GM19238 (cell line): ENCODE measurements around the gene USP47.

Experiments
- DNase-seq: peaks from one replicate; pipeline ENCODE4 v3.0.0; 2011; ENCODE audit warnings: low spot score; ENCODE audit not compliant: insufficient read length

Gene USP47

DNA sequence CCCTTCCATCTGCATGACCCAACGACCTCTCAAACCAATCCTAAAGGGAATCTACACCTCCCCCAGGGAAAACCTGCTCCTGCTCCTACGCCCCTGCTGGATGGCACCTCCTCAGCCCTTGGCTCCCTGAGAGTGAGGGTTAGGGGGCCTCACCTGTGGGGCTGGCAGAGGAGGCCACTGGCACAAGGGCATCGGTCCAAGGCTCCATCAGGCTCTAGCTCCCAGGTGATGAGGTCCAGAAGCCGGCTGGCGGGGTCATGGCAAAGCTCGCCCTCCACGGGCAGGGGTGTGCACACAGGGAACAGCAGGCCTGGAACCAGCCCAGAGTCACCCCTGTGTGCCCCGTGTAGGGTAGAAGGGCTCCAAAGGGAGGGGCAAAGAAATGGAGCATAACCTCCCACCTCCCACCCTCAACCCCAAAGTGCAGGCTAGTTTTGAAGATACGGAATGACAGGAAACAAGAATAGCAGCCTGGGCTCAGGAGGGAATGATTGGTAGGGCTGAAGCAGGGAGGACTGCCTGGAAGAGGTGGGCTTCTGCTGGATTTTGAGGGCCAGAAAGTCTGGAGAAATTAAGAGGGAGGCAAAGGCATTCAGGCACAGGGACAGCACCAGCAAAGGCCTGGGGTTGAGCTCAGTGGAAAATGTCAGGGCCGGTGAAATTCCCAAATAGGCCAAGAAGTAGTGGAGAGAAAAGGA lies 124.0 kb downstream of the USP47 start:
- DNase-seq = no peak

DNA sequence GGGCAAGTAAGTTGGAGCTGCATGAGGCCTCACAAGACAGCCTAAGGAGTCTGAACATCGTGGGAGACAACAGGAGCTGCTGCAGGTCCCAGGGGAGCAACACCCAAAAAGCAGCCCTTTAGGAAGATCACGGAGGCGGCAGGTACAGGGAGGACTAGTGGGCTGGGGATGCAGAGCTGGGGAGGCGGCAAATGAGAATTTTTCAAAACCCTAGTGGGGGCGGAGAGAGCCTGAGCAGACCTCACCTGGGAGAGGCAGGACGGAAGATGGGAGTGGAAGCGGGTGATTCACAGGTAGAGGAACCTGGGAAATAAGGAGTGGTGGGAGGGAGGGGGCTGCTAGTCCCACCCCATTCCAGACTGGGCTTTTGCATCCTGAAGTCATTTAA lies 124.6 kb downstream of the USP47 start:
- no peak for DNase-seq

DNA sequence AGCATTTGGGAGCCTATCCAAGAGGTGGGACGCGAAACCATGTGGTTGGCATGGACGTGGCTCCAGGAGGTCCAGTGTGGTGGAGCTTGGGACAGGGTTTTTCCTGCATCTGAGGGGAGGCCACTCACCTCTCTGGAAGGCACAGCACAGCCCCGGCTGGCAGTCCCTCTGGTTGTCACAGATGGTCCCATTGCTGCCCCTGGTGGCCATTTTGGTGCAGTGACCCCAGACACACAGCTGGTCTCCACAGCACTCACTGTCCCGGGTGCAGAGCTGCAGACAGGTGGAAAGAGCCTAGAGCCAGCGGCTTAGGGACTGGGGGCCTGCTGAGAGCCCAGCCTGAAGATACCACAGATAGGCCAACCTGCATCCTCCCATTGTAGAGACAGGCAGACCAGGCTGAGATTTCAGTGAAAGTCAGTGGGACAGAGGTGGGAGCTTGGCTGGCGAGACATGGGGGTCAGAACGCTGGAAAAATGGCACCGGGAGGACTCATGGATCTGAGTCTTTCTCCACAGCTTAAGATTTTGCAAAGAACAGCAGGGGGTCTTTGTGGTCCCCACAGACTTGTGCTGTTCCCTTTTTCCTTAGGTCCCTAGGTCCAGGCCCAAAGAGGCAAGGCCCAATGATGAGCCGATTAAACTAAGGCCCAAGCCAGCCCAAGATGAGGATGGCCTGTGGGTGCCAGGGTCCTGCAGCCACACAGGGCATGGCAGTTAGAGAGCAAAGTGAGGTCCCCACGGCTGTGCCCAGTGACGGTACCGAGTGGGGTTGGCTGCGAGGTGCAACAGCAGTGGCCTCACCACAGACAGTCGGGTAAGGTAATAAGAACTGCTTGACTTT lies 125.3 kb downstream of the USP47 start:
- DNase-seq = peak; percentile 72

DNA sequence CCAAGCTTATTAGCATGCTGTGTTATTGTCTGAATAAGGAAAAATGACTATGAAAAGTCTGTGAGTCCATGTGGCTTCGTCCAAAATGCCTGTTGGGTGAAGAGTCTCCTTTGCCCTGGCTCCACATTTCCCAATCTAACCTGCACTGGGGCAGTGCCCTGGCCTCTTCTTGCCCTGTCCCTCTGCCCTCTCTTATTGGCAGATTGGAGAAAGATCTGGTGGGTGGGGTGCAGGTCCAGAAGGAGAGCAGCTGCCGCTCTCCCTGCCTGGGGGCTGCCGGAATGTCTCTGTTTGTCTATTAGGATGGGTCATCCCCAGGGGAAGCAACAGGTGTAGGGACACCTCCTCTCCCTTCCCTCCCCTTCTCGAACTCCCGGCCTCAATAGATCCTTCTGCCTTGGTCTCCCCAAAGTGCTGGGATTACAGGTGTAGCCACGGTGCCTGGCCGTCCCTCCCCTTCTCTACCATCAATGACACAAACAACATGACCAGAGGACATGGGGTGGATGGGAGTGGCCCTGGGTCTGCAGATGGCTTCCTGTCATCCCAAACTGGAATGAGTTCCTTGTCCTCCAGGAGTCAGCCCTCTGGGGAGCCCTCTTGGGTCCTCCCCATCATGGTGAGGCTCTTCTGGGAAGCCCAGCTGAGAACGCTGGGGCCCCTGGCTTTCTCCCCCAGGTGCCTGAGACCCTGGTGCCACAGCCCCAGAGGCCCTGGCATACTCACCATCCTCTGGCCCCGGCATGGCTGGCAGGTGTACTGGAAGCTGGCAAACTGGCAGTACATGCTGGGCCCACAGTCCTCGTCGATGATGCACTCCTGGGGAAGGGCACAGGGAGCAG lies 126.1 kb downstream of the USP47 start:
- DNase-seq = no peak

DNA sequence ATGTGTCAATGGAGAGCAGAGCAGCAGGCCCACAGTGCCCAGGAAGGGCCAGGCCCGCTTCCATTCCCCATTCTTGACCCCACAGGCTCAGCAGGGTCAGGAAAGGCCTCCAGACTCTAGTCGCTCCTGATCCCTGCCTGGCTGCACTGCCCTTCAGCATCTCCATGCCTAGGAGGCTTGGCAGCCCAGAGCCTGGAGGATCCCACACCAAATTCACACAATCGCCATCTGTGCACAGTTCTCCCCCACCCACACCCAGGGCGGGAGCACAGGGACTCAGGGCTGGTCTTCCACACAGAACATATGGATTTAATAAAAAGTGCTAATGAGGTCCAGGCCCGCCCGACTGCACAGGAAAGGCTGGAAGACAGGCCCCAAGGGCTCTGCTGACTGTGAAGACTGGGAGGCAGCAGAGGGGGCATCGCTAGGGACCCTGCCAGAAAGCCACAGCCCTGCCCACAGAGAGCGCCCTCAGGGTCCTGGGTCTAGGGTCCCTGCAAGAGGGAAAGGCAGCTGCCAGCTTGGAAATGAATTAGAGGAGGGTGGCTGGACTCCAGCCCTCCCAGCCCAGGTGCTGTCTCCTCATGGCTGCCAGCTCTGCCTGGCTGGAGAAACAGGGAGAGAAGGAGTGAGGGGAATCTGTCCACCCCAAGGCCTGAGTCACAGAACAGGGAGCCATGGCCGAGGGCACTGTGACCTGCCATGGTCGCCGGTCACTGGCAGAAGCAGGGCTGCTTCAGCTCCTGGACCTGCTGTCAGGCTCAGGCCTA lies 126.9 kb downstream of the USP47 start:
- no peak for DNase-seq

DNA sequence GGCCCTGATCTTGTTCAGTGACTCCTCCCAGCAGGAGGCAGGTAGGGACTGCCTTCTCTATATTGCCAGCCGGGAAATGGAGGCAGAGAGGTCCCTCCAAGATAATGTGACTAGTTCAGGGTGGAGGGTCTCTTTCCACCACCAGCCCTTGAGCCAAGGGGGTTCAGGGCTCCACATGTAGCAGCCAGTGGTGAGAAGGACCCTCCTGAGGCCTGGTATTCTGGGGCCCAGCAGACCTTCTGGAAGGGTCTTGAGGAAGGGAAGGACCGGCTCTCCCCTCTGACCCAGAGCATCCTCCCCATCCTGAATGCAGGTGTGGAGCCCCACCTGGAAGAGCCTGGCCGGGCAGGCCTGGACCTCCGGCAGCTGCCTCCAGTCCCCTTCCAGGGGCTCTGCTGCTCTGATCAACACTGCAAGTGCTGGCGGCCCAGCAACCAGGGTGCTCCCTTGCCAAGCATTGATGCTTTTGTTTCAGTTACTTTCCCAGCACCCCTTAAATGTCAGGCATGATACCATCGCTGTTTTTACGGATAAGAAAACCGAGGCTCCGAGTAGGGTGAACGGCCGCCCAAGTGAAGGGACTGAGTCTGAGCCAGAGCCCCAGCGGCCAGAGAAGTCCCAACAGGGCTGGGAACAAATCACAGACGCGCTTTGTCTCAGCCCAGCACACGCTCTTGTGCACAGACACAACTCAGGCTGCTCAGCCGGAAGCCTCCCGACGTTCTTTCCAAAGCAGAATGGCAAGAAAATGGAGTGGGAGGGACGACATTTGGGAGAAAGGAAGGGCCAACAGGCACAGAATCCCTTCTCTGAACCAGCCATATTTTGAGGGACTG lies 127.8 kb downstream of the USP47 start:
- DNase-seq = no peak

DNA sequence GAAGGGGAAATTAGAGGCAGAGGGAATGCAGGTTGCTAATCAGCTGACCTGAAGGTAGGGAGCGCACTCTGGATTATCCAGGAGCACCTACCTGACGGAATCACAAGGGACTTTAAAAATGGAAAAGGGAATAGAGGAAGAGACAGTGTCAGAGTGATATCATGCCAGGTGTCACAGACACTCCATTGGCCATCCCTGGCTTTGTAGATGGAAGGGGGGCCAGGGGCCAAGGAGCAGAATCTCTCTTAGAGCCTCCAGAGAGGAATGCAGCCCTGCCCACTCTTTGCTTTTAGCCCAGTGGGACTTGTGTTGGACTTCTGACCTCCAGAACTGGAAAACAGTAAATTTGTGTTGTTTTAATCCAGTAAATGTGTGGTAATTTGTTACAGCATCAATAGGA lies 128.8 kb downstream of the USP47 start:
- DNase-seq = no peak

DNA sequence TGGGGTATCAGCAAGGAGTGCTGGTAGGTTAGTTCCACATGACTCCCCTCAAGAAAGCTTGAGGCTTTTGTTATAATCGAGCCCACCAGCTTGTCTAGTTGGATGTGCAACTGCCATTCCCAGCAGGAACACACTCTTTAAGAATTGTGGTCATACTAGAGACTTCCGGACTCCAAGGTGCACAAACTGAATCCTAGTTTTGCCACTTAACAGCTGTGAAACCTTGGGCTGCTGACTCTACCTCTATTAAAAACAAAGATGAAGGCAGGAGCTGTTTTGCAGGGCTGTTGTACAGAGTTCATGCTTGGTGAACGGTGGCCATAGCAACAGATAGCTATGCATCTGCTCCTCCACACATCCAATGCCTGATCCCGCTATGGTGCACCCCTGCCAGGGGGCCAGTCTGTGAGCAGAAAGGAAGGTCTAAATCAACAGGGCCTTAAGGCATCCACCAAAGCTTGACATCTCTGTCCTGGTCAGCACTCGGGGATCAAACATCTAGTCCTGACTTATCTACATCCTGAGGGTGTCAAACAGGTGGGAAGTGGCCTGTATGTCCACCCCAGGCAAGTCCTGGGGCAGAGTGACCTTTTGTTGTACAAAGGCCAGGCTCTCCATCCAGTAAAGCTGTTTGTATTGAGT lies 130.3 kb downstream of the USP47 start:
- DNase-seq = no peak

DNA sequence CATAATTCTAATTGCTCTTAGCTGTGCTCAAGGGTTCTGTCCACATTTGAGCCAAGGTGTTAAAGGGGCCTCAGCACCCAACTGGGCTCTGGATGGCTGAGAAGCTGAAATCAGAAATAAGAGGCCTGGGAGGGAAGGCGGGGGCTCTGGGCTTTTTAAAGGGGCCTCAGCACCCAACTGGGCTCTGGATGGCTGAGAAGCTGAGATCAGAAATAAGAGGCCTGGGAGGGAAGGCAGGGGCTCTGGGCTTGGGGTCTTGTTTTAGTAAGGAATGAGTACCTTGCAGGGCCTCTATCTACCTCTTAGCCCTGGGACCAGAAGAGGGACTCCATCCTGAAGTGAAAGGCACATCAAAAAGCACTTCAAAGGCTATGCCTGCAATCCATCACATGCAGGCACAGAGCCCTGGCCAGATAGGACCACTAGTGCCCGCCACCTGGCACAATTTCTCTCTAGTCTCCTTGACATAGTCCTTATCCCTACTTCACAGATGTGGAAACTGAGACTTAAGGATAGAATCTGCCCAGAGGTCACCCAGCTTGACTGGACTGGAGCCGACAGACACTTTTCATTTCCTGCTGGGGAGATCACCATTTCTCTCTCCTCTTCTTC lies 131.1 kb downstream of the USP47 start:
- no peak for DNase-seq

DNA sequence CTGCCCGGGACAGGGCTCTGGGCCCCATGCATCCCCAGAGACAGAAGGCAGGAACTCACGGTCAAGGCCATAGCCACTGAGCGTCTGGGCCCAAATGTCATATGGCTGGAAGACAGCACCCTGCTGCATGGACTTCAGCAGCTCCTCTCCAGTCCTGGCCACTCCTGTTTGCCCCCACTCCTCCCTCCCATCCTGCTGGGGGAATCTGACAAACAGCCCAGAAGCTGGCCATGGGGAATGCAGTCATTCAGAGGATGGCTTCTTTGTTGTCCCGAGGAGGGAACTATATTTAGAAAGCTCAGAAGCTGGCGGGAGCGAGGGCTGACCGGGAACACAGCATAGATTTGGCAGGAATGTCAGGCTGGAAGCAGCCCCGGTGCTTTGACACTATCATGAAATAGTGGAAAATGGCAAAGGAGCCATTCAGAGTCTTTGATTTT lies 131.6 kb downstream of the USP47 start:
- DNase-seq = no peak

DNA sequence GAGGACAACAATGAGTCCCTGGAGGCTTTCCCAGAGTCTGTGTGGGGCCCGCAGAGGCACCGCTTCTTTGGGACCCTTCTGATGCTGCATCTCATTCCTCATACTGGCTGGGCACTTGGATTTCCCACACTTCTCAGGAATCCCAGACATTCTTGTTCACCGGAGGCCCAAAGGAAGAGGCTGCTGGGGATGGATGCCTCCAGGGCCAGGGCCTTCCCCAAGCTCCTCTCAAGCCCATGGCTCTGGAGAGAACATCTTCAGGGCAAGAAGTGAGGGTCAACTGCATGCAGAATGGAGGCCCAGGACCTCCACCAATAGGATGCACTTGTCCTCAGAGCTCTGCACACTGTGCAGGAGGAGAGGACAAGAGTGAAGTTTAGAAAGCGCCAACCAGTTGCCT lies 132.1 kb downstream of the USP47 start:
- no peak for DNase-seq

DNA sequence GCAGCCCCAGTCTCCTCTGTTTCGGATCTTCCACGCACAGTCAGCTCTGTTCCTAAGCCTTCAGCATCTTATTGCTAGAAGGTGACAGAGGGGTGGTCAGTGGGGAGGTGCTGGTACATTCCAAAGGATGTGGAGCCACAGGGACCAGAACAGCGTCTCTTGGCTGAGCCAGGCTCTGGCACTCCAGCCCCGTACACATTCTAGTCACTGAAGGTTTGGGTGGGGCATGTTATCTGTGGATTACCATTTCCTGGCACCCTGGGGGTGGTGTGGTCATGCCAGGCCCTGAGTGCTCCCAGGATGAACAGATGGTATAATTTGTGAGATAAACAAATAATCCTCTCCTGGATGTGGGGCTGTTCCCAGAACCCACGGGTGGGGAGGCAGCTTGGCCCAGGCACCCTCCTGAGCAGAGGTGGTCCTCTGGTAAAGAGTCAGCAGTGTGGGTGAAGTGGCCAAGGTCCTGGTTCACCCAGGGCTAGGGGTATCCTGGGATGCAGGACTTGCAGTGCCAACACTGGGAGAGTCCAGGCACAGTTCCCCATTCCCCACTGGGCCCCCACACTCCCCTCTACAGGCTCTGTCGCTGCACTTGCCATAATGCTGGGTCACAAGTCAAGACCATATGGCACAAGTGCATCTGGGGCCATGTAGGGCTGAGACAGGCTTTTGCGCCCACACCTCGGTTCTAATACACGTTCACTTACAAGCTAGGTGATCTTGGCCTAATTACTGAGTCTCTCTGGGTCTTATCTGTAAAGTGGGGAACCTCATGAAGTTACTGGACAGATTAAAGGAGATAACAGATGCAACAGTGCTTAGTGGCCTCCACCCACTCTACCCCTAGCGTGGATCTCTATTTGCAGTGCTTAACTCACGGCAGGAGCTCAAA lies 133.7 kb downstream of the USP47 start:
- DNase-seq = no peak

DNA sequence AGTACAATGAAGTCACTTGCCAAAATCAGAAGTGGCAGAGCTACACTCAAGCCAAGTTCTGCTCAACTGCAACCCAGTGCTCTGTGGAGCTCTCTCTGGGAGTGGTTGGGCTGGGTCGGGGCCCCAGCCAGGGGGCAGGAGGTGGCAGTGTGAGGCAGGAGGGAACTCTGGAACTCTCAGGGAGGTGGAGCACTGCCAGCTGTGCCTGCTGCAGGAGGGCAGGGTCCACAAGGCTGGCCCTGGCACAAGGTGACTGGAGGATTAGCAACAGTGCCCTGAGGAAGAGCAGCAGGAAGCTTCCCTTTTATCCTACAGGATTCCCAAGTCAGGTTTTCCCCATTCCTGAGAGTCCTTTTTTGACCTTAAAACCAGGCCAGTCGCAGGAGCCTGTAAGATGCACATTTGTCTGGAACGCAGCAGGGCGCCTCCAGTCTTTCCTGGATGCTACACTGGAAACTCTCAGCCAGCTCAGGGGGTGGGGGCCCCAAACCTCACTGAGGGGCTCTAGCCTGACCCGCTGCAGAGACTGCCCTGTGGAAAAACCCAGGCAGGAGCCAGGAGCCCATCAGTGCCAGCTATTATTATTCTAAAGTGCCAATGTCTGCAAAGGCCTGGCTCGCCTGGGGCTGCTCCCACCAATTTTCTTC lies 134.8 kb downstream of the USP47 start:
- no peak for DNase-seq

DNA sequence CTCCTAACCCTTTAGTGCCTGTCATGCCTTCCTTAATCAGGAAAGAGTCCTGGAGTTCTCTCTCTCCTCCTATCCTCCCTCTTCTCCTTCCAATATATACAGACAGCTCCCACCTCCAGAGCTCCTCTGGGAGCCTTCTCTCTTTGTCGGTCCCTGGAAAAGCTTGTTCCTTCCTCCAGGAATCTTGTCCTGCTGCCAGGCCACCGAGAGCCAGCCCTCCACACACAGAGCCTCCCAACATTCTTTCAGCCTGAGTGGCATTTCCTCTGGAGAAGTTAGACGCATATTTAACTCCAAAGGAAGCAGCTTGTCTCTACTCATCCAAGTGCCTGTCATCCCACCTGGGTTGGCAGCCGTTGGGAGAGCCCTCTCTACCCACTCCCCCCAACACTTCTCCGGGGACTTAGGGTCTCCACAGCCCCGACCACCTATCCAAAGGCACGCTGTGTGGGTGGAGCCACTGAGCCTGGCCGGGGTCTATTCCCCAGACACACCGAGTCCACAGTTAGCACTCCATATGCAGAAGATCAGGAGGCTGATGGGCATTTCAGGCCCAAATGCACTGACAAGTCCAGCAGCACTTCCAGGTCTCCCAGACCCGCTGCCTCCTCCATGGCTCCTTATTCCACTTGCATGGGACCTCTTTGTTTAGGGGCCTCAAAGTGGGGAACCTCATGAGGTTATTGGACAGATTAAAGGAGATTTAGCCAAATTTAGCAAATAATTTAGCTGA lies 135.6 kb downstream of the USP47 start:
- no peak for DNase-seq

DNA sequence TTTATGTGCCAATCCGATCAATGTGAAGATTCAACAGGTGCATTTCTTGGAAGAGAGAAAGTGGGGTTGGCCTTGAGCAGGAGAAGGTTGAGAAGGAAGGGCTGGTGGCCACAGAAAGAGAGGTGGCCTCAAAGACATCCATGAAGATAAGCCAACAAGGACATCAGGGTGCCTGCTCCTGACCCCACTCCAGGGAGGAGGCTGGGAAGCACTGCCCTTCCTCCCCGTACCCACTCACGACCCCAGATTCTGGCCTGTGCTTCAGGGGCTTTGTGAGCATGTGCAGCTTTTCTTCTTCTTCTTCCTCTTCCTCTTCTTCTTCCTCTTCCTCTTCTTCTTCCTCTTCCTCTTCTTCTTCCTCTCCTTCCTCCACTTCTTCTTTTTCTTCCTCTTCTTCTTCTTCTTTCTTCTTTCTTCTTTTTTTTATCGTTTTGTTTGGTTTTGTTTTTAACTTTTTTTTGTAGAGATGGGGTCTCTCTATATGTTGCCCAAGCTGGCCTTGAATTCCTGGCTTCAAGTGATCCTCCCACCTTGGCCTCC lies 136.4 kb downstream of the USP47 start:
- no peak for DNase-seq

DNA sequence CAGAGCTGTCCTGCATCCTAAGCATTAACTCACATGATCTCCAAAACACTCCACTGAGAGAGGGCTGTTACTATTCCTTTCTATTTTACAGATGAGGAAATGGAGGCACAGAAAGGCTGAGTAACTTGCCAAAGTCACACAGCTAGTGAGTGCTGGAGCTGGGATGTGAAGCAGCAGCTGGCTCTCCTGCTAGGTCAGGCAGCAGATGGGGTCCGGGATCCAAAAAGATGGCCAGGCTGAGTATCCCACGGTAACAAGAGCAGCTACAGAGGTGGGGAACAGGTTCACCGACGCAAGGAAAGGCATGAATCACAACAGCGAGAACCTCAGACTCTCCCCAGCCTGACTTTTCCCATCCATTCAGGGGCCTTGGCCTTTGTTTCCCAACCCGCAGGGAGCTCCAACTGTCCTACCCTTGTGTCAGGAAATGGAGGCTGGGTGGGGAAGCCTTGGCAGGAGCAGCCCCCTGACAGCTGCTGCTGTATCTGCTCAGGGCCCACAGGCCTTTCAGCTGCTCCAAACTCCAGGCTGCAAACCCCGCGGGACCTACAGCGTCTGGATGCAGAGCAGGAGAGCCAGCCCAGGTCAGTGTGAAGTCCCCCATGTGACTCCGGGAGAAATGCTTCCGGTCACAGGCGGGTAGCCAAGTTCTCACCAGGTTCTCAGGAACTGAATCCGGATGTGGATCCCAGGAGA lies 137.2 kb downstream of the USP47 start:
- DNase-seq = no peak
